ENCODE results near the gene TEDC2. TPM values are rescaled to one million over a fixed set of nuclear protein-coding genes. Genes with fewer than 3 reads are reported as not detected.
"Not testable (repeated sequence)": the region's sequence is repeated elsewhere in the genome, so short reads cannot be mapped to it uniquely, and the experiment has no call there.

Gene TEDC2
- total and polyA plus RNA-seq, 3 experiments from 2014 or later = 0.56 to 34.2 (median 32.1) TPM

- Histone ChIP-seq H3K27me3 (ENCODE audit: insufficient read depth, low read length, poor library complexity, severe bottlenecking) (no peaks in the 10 kb centered on the region), H3K4me1 (ENCODE audit: insufficient read depth, low read length) (peaks cover 11% of the 10 kb centered on the region), H3K27ac (ENCODE audit: low read depth, low read length) (no peak overlapping the region), H3K36me3 (ENCODE audit: insufficient read depth, low read length) (no peaks in the 10 kb centered on the region), H3K9me3 (ENCODE audit: low read length) (no peaks in the 10 kb centered on the region), H3K4me3 (ENCODE audit: low read length) (no peak overlapping the region)
- DNase-seq = peak in 1 of 5 donors; percentile 38
- no peaks in the 10 kb centered on the region for H3K27me3 Mint-ChIP-seq
- H3K4me1 Mint-ChIP-seq = peaks cover 10 to 24% (median 20%) of the 10 kb centered on the region in 3 donors
- H3K4me3 Mint-ChIP-seq = no peak overlapping the region
- no peaks in the 10 kb centered on the region for H3K9me3 Mint-ChIP-seq
- ChIA-PET POLR2A (no interaction called here), CTCF (no interaction called here)
- H3K27ac Mint-ChIP-seq = no peak overlapping the region
- H3K36me3 Mint-ChIP-seq = peaks cover 0 to 33% (median 5%) of the 10 kb centered on the region in 3 donors
These were observed 27.6 kb upstream of the TEDC2 start for GRCh38 chr16:2432286-2432685.

GRCh38 chr16:2432801-2433505 lies 27.0 kb upstream of the TEDC2 start:
- POLR2A ChIA-PET = interaction anchor here (0.6 kb wide), 1 partner anchor 9 kb away, joined by 3 read pairs; no protein-coding TSS in a partner anchor
- peaks cover 0 to 36% (median 5%) of the 10 kb centered on the region in 3 donors for H3K36me3 Mint-ChIP-seq
- H3K27me3 Mint-ChIP-seq = no peaks in the 10 kb centered on the region

GRCh38 chr16:2435236-2435635 lies 24.7 kb upstream of the TEDC2 start:
- CTCF ChIA-PET = not testable (repeated sequence)

More at GRCh38 chr16:2432801-2433505, 27.0 kb upstream of the TEDC2 start:
- H3K4me3 ChIP-seq (ENCODE audit: low read length) = no peak overlapping the region
- no peak for DNase-seq
- CTCF ChIA-PET = no interaction called here
- H3K4me1 ChIP-seq (ENCODE audit: insufficient read depth, low read length) = peaks cover 11% of the 10 kb centered on the region
- H3K36me3 ChIP-seq (ENCODE audit: insufficient read depth, low read length) = no peaks in the 10 kb centered on the region
- Mint-ChIP-seq H3K4me3 (no peak overlapping the region), H3K4me1 (peaks cover 10 to 21% (median 17%) of the 10 kb centered on the region in 3 donors), H3K27ac (no peak overlapping the region), H3K9me3 (no peaks in the 10 kb centered on the region)
- H3K27ac ChIP-seq (ENCODE audit: low read depth, low read length) = no peak overlapping the region
- H3K27me3 ChIP-seq (ENCODE audit: insufficient read depth, low read length, poor library complexity, severe bottlenecking) = no peaks in the 10 kb centered on the region
- no peaks in the 10 kb centered on the region for H3K9me3 ChIP-seq (ENCODE audit: low read length)

GRCh38 chr16:2436110-2436509 lies 23.8 kb upstream of the TEDC2 start:
- no peak overlapping the region for H3K4me3 ChIP-seq (ENCODE audit: low read length)
- H3K36me3 Mint-ChIP-seq = peaks cover 0 to 38% (median 10%) of the 10 kb centered on the region in 3 donors
- H3K9me3 Mint-ChIP-seq = no peaks in the 10 kb centered on the region
- H3K4me1 ChIP-seq (ENCODE audit: insufficient read depth, low read length) = no peaks in the 10 kb centered on the region
- ChIA-PET CTCF (no interaction called here), POLR2A (no interaction called here)
- no peak overlapping the region for H3K27ac Mint-ChIP-seq
- H3K27me3 ChIP-seq (ENCODE audit: insufficient read depth, low read length, poor library complexity, severe bottlenecking) = no peaks in the 10 kb centered on the region
- H3K9me3 ChIP-seq (ENCODE audit: low read length) = no peaks in the 10 kb centered on the region
- H3K4me3 Mint-ChIP-seq = no peak overlapping the region
- peak in 1 of 5 donors; percentile 26 for DNase-seq
- H3K27me3 Mint-ChIP-seq = no peaks in the 10 kb centered on the region
- no peak overlapping the region for H3K27ac ChIP-seq (ENCODE audit: low read depth, low read length)
- no peaks in the 10 kb centered on the region for H3K36me3 ChIP-seq (ENCODE audit: insufficient read depth, low read length)
- peaks cover 6 to 13% (median 9%) of the 10 kb centered on the region in 3 donors for H3K4me1 Mint-ChIP-seq

More at GRCh38 chr16:2435236-2435635, 24.7 kb upstream of the TEDC2 start:
- POLR2A ChIA-PET; H3K27me3 ChIP-seq (ENCODE audit: insufficient read depth, low read length, poor library complexity, severe bottlenecking); H3K9me3 Mint-ChIP-seq; DNase-seq; H3K27ac ChIP-seq (ENCODE audit: low read depth, low read length); H3K4me3 ChIP-seq (ENCODE audit: low read length); H3K9me3 ChIP-seq (ENCODE audit: low read length); H3K27ac Mint-ChIP-seq; H3K4me1 ChIP-seq (ENCODE audit: insufficient read depth, low read length); H3K27me3 Mint-ChIP-seq; H3K36me3 ChIP-seq (ENCODE audit: insufficient read depth, low read length): not testable (repeated sequence)
- peaks cover 10 to 18% (median 15%) of the 10 kb centered on the region in 3 donors for H3K4me1 Mint-ChIP-seq
- H3K4me3 Mint-ChIP-seq = peak overlapping the region in 1 of 7 donors; percentile 22
- peaks cover 0 to 39% (median 10%) of the 10 kb centered on the region in 3 donors for H3K36me3 Mint-ChIP-seq

GRCh38 chr16:2437032-2437790 lies 22.7 kb upstream of the TEDC2 start:
- H3K36me3 Mint-ChIP-seq = peaks cover 0 to 38% (median 10%) of the 10 kb centered on the region in 3 donors
- DNase-seq = peak in 1 of 5 donors; percentile 33
- no peaks in the 10 kb centered on the region for H3K9me3 Mint-ChIP-seq
- H3K4me1 Mint-ChIP-seq = peaks cover 6 to 13% (median 9%) of the 10 kb centered on the region in 3 donors
- H3K9me3 ChIP-seq (ENCODE audit: low read length) = no peaks in the 10 kb centered on the region
- no peak overlapping the region for H3K27ac ChIP-seq (ENCODE audit: low read depth, low read length)
- H3K27me3 ChIP-seq (ENCODE audit: insufficient read depth, low read length, poor library complexity, severe bottlenecking) = no peaks in the 10 kb centered on the region
- no peaks in the 10 kb centered on the region for H3K4me1 ChIP-seq (ENCODE audit: insufficient read depth, low read length)
- CTCF ChIA-PET = no interaction called here
- H3K36me3 ChIP-seq (ENCODE audit: insufficient read depth, low read length) = no peaks in the 10 kb centered on the region
- POLR2A ChIA-PET = no interaction called here
- no peak overlapping the region for H3K4me3 Mint-ChIP-seq
- no peaks in the 10 kb centered on the region for H3K27me3 Mint-ChIP-seq
- no peak overlapping the region for H3K4me3 ChIP-seq (ENCODE audit: low read length)
- no peak overlapping the region for H3K27ac Mint-ChIP-seq

GRCh38 chr16:2438121-2438520 lies 21.8 kb upstream of the TEDC2 start:
- no peaks in the 10 kb centered on the region for H3K27me3 ChIP-seq (ENCODE audit: insufficient read depth, low read length, poor library complexity, severe bottlenecking)
- peaks cover 6 to 13% (median 9%) of the 10 kb centered on the region in 3 donors for H3K4me1 Mint-ChIP-seq
- ChIA-PET CTCF (no interaction called here), POLR2A (no interaction called here)
- no peaks in the 10 kb centered on the region for H3K9me3 ChIP-seq (ENCODE audit: low read length)
- H3K4me3 Mint-ChIP-seq = no peak overlapping the region
- H3K4me3 ChIP-seq (ENCODE audit: low read length) = no peak overlapping the region
- no peaks in the 10 kb centered on the region for H3K9me3 Mint-ChIP-seq
- peak in 1 of 5 donors; percentile 35 for DNase-seq
- H3K27me3 Mint-ChIP-seq = no peaks in the 10 kb centered on the region
- no peak overlapping the region for H3K27ac ChIP-seq (ENCODE audit: low read depth, low read length)
- no peaks in the 10 kb centered on the region for H3K36me3 ChIP-seq (ENCODE audit: insufficient read depth, low read length)
- H3K36me3 Mint-ChIP-seq = peaks cover 0 to 32% (median 10%) of the 10 kb centered on the region in 3 donors
- peak overlapping the region in 1 of 8 donors; percentile 66 for H3K27ac Mint-ChIP-seq
- H3K4me1 ChIP-seq (ENCODE audit: insufficient read depth, low read length) = no peaks in the 10 kb centered on the region

GRCh38 chr16:2439598-2439997 lies 20.3 kb upstream of the TEDC2 start:
- no peak overlapping the region for H3K27ac ChIP-seq (ENCODE audit: low read depth, low read length)
- peak in 1 of 5 donors; percentile 3 for DNase-seq
- H3K36me3 Mint-ChIP-seq = peaks cover 0 to 29% (median 7%) of the 10 kb centered on the region in 3 donors
- no peak overlapping the region for H3K4me3 Mint-ChIP-seq
- POLR2A ChIA-PET = no interaction called here
- no peak overlapping the region for H3K4me3 ChIP-seq (ENCODE audit: low read length)
- no peaks in the 10 kb centered on the region for H3K4me1 ChIP-seq (ENCODE audit: insufficient read depth, low read length)
- H3K27me3 ChIP-seq (ENCODE audit: insufficient read depth, low read length, poor library complexity, severe bottlenecking) = no peaks in the 10 kb centered on the region
- H3K9me3 Mint-ChIP-seq = no peaks in the 10 kb centered on the region
- CTCF ChIA-PET = interaction anchor here (1.5 kb wide), 1 partner anchor 10 kb away, joined by 4 read pairs; the partner anchor contains the start of gene CCNF
- peaks cover 6 to 13% (median 9%) of the 10 kb centered on the region in 3 donors for H3K4me1 Mint-ChIP-seq
- no peaks in the 10 kb centered on the region for H3K27me3 Mint-ChIP-seq
- peak overlapping the region in 4 of 8 donors; percentile 31 to 84 (median 56) for H3K27ac Mint-ChIP-seq
- H3K36me3 ChIP-seq (ENCODE audit: insufficient read depth, low read length) = no peaks in the 10 kb centered on the region
- H3K9me3 ChIP-seq (ENCODE audit: low read length) = no peaks in the 10 kb centered on the region
